Hepatocyte (in vitro differentiated cells): ENCODE measurements around the gene GRP.

ENCODE experiments used
- EZH2 ChIP-seq: fragments of 200-600 bp; sonication (generic); IDR thresholded peaks from 2 replicates; pipeline ENCODE4 v1.6.1; 2016; ENCODE audit warnings: antibody characterized with exemption, mild to moderate bottlenecking, borderline replicate concordance
- TF ChIP-seq, protein P1 (sequence below): fragments of 200-600 bp; sonication (generic); IDR thresholded peaks from 2 replicates; pipeline ENCODE4 v1.5.1; 2016; ENCODE audit warnings: antibody characterized with exemption, mild to moderate bottlenecking; ENCODE audit not compliant: poor library complexity

DNA sequence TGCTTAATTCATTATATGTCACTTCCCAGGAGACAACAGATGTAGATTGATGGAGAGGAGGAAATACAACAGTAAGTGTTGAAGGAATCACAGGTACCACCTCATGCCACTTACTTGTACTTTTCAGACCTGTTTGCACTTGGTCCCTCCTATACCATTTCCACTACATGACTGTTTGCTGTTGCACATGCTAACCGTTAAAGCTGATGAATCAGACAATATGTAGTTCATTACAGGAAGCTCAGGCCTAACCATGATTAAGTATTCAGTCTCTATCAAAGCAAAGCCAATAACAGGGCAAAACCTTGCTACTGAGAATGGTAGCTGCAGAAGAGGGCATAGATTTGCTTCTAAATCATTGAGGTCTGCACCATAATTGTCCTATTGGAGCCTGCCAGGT lies 30.2 kb upstream of the GRP start:
- TF ChIP-seq, protein P1, sequence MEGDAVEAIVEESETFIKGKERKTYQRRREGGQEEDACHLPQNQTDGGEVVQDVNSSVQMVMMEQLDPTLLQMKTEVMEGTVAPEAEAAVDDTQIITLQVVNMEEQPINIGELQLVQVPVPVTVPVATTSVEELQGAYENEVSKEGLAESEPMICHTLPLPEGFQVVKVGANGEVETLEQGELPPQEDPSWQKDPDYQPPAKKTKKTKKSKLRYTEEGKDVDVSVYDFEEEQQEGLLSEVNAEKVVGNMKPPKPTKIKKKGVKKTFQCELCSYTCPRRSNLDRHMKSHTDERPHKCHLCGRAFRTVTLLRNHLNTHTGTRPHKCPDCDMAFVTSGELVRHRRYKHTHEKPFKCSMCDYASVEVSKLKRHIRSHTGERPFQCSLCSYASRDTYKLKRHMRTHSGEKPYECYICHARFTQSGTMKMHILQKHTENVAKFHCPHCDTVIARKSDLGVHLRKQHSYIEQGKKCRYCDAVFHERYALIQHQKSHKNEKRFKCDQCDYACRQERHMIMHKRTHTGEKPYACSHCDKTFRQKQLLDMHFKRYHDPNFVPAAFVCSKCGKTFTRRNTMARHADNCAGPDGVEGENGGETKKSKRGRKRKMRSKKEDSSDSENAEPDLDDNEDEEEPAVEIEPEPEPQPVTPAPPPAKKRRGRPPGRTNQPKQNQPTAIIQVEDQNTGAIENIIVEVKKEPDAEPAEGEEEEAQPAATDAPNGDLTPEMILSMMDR = no peak
- TF ChIP-seq EZH2 = no peak
